H1 (cell line): ENCODE measurements around the gene LIF. TPM values are rescaled to one million over a fixed set of nuclear protein-coding genes. Genes with fewer than 3 reads are reported as not detected.

Source experiments
- CTCF ChIA-PET: fragments of 300-600 bp; sonication (Branson Sonifier 250); formaldehyde crosslinking; loops from one replicate; lab custom pipeline; 2021; ENCODE audit not compliant: partially characterized antibody; lab: Charles Lee
- POLR2A ChIA-PET: fragments of 300-600 bp; sonication (Branson Sonifier 250); formaldehyde crosslinking; loops from one replicate; lab custom pipeline; 2021; ENCODE audit warnings: inconsistent platforms; ENCODE audit not compliant: partially characterized antibody; lab: Charles Lee
- DNase-seq, 2 experiments: peaks; one replicate each; pipeline versions ENCODE4 v3.0.0 to v3.0.0-alpha.2; 2010 to 2022; ENCODE audit warnings: low spot score in 2 of 2, low read depth in 1 of 2, mixed read lengths in 1 of 2
- FAIRE-seq: peaks from 2 replicates; lab custom pipeline; 2011; peaks lifted over from hg19 to GRCh38; lab: Jason Lieb, UNC
- H2AFZ ChIP-seq: 2 replicates; pipeline ENCODE4 v1.8.1; 2012; ENCODE audit warnings: low read length, inconsistent platforms
- H2AK5ac ChIP-seq: 2 replicates; pipeline ENCODE4 v1.6.1; 2013; ENCODE audit warnings: low read depth, low read length
- H2BK120ac ChIP-seq: replicated peaks from 2 replicates; pipeline ENCODE3; 2013; ENCODE audit warnings: low read depth, low read length, inconsistent platforms
- H2BK12ac ChIP-seq: 2 replicates; pipeline ENCODE4 v1.6.1; 2013; ENCODE audit warnings: low read depth, low read length
- H2BK15ac ChIP-seq: 2 replicates; pipeline ENCODE4 v1.6.1; 2013; ENCODE audit warnings: low read length
- H2BK20ac ChIP-seq: 2 replicates; pipeline ENCODE4 v1.6.1; 2013; ENCODE audit warnings: low read length
- H2BK5ac ChIP-seq: 2 replicates; pipeline ENCODE4 v1.6.1; 2013; ENCODE audit warnings: low read depth, low read length
- H3K14ac ChIP-seq: 2 replicates; pipeline ENCODE4 v1.6.1; 2013; ENCODE audit warnings: inconsistent platforms; ENCODE audit not compliant: insufficient read length
- H3K18ac ChIP-seq: 2 replicates; pipeline ENCODE4 v1.6.1; 2013; ENCODE audit warnings: low read length; ENCODE audit errors: extremely low read depth
- H3K23ac ChIP-seq: 2 replicates; pipeline ENCODE4 v1.6.1; 2013; ENCODE audit warnings: inconsistent platforms; ENCODE audit not compliant: insufficient read length
- H3K23me2 ChIP-seq: 2 replicates; pipeline ENCODE4 v1.6.1; 2013; ENCODE audit warnings: low read depth, low read length
- H3K27ac ChIP-seq: 2 replicates; pipeline ENCODE4 v1.6.1; 2011; ENCODE audit warnings: low read depth, low read length, inconsistent platforms
- H3K27me3 ChIP-seq, 4 experiments: replicated peaks in 1 of 4; 1 replicate in 1 of 4; 2 replicates in 3 of 4; pipeline versions ENCODE4 v1.6.1 to v1.8.1; 2011 to 2013; ENCODE audit warnings: low read length in 3 of 4, mild to moderate bottlenecking in 3 of 4, inconsistent platforms in 2 of 4, mixed read lengths in 2 of 4, moderate library complexity in 1 of 4; ENCODE audit not compliant: control insufficient read depth in 3 of 4, insufficient read depth in 3 of 4; ENCODE audit errors: extremely low read depth in 1 of 4
- H3K36me3 ChIP-seq, 4 experiments: 2 replicates each; pipeline versions ENCODE4 v1.6.1 to v1.8.1; 2011 to 2013; ENCODE audit warnings: mild to moderate bottlenecking in 4 of 4, low read length in 3 of 4, moderate library complexity in 2 of 4, control low read depth in 1 of 4, inconsistent platforms in 1 of 4; ENCODE audit not compliant: insufficient read depth in 4 of 4, control insufficient read depth in 2 of 4
- H3K4ac ChIP-seq: replicated peaks from 2 replicates; pipeline ENCODE3; 2013; ENCODE audit warnings: low read length, low read depth, mixed read lengths, inconsistent platforms; ENCODE audit not compliant: insufficient read length
- H3K4me1 ChIP-seq, 4 experiments: replicated peaks in 1 of 4; 1 replicate in 1 of 4; 2 replicates in 3 of 4; pipeline versions ENCODE4 v1.6.1 to v1.8.1; 2011 to 2013; ENCODE audit warnings: low read length in 3 of 4, inconsistent platforms in 2 of 4, mixed read lengths in 1 of 4; ENCODE audit not compliant: insufficient read depth in 4 of 4, control insufficient read depth in 3 of 4
- H3K4me2 ChIP-seq, 2 experiments: 2 replicates each; pipeline versions ENCODE4 v1.6.1 to v1.8.1; 2011 to 2013; ENCODE audit warnings: low read depth in 2 of 2, low read length in 2 of 2, control low read depth in 1 of 2, inconsistent platforms in 1 of 2, mild to moderate bottlenecking in 1 of 2; ENCODE audit not compliant: insufficient read depth in 1 of 2
- H3K4me3 ChIP-seq, 4 experiments: fragments of 200-600, 300-600 bp in 1 of 4; sonication (generic), shearing (Covaris generic), sonication (Bioruptor Twin) in 1 of 4; 2 replicates each; pipeline versions ENCODE4 v1.5.1 to v1.8.1; 2011 to 2016; ENCODE audit warnings: low read length in 4 of 4, low read depth in 3 of 4, control low read depth in 2 of 4, inconsistent platforms in 2 of 4, mild to moderate bottlenecking in 2 of 4, mixed read lengths in 1 of 4, moderate library complexity in 1 of 4; ENCODE audit not compliant: insufficient read depth in 2 of 4; ENCODE audit errors: extremely low read depth in 1 of 4
- H3K56ac ChIP-seq: replicated peaks from 2 replicates; pipeline ENCODE3; 2013; ENCODE audit warnings: low read depth, mild to moderate bottlenecking, mixed read lengths, low read length, inconsistent platforms; ENCODE audit not compliant: insufficient read length
- H3K79me1 ChIP-seq: 2 replicates; pipeline ENCODE4 v1.6.1; 2013; ENCODE audit warnings: low read depth, low read length, control low read depth
- H3K79me2 ChIP-seq, 2 experiments: 2 replicates each; pipeline versions ENCODE4 v1.6.1 to v1.8.1; 2012 to 2013; ENCODE audit warnings: low read length in 2 of 2, mild to moderate bottlenecking in 2 of 2, inconsistent platforms in 1 of 2; ENCODE audit not compliant: insufficient read depth in 2 of 2, control insufficient read depth in 1 of 2
- H3K9ac ChIP-seq, 4 experiments: replicated peaks in 1 of 4; 1 replicate in 1 of 4; 2 replicates in 3 of 4; pipeline versions ENCODE4 v1.6.1 to v1.8.1; 2011 to 2013; ENCODE audit warnings: low read depth in 3 of 4, low read length in 3 of 4, control low read depth in 2 of 4, mild to moderate bottlenecking in 2 of 4, moderate library complexity in 2 of 4, inconsistent platforms in 1 of 4; ENCODE audit errors: extremely low read depth in 1 of 4
- H3K9me3 ChIP-seq, 2 experiments: 2 replicates each; pipeline versions ENCODE4 v1.6.1 to v1.8.1; 2012 to 2013; ENCODE audit warnings: mild to moderate bottlenecking in 2 of 2, moderate library complexity in 2 of 2, control low read depth in 1 of 2, inconsistent platforms in 1 of 2, low read depth in 1 of 2, low read length in 1 of 2, mixed read lengths in 1 of 2; ENCODE audit not compliant: insufficient read depth in 2 of 2
- H4K20me1 ChIP-seq, 2 experiments: replicated peaks in 1 of 2; 2 replicates each; pipeline versions ENCODE3 to v1.8.1; 2011 to 2013; ENCODE audit warnings: inconsistent platforms in 2 of 2, low read length in 2 of 2, mild to moderate bottlenecking in 1 of 2; ENCODE audit not compliant: insufficient read depth in 2 of 2, control insufficient read depth in 1 of 2
- H4K5ac ChIP-seq: 2 replicates; pipeline ENCODE4 v1.6.1; 2013; ENCODE audit warnings: low read length, low read depth, mixed read lengths, inconsistent platforms; ENCODE audit not compliant: insufficient read length
- H4K8ac ChIP-seq: 2 replicates; pipeline ENCODE4 v1.8.0; 2013; ENCODE audit warnings: mild to moderate bottlenecking, moderate library complexity, low read length, inconsistent platforms; ENCODE audit not compliant: insufficient read depth; ENCODE audit errors: extremely low read depth
- H4K91ac ChIP-seq: replicated peaks from 2 replicates; pipeline ENCODE3; 2013; ENCODE audit warnings: low read length, mixed read lengths, inconsistent platforms; ENCODE audit not compliant: insufficient read length
- SIN3A ChIP-seq, 2 experiments: IDR thresholded peaks in 1 of 2; conservative IDR thresholded peaks in 1 of 2; 2 replicates each; pipeline ENCODE4 v1.6.1; 2011 to 2012; ENCODE audit warnings: low read length in 2 of 2, improper control_type of control experiment in 1 of 2, low read depth in 1 of 2, mild to moderate bottlenecking in 1 of 2
- TEAD4 ChIP-seq: IDR thresholded peaks from 2 replicates; pipeline ENCODE4 v1.6.1; 2012; ENCODE audit warnings: low read depth, low read length, inconsistent platforms, mixed read lengths
- USF2 ChIP-seq: IDR thresholded peaks from 2 replicates; pipeline ENCODE4 v1.6.1; 2011; ENCODE audit warnings: low read length, improper control_type of control experiment
- WGBS, 2 experiments: shearing (Covaris generic) in 1 of 2; methylation state at CpG; one replicate each; pipeline versions ENCODE4 v1.1.6 to v1.1.7; 2013 to 2015; ENCODE audit warnings: low lambda C conversion rate in 2 of 2, mixed read lengths in 2 of 2, inconsistent platforms in 1 of 2, low coverage in 1 of 2, missing lambda C conversion rate in 1 of 2; ENCODE audit not compliant: insufficient replicate concordance in 2 of 2, insufficient coverage in 1 of 2, insufficient read length in 1 of 2; ENCODE audit errors: extremely low coverage in 1 of 2, missing lambda C conversion rate in 1 of 2; 5-methylcytosine and 5-hydroxymethylcytosine counted together
- polyA plus RNA-seq, 7 experiments: library from polyadenylated mRNA; depleted of rRNA in 3 of 7; stranded (reverse) in 5 of 7; unstranded in 2 of 7; fragments of >200 nt in 5 of 7; fragments of 200-250 nt in 2 of 7; gene quantifications; 1 replicate in 5 of 7; 2 replicates in 1 of 7; 4 replicates in 1 of 7; pipeline versions ENCODE4 v1.2.1 to v1.2.3, GENCODE V29; 2011 to 2013; ENCODE audit warnings: missing spikeins in 2 of 7, mixed read lengths in 2 of 7
- total RNA-seq: library from RNA; stranded (reverse); fragmentation: NEBNext Ultra II Directional; extraction: Animal tissue kit (Norgen Biotek cat#: 25700); gene quantifications from 2 replicates; pipeline ENCODE4 v1.2.1, GENCODE V29; 2021

LIF gene
- total and polyA plus RNA-seq, 2 of the 8 experiments (the other 6 are each of a cell fraction or from before 2014, with no cell fraction given), result 3.3 to 3.5 TPM

- peak overlapping the region in 1 of 4 experiments; percentile 0; a peak in 1 of 7 replicates for H3K9ac ChIP-seq
- H2BK12ac ChIP-seq, result peak overlapping the region; percentile 96
- peak overlapping the region; percentile 40; a peak in 3 of 4 replicates for H3K4me2 ChIP-seq
- H2BK15ac ChIP-seq, result no peak overlapping the region
- DNase-seq (no peak), FAIRE-seq (no peak)
- H3K79me2 ChIP-seq, result no peaks in the 10 kb centered on the region
- no peak overlapping the region for H3K23ac ChIP-seq
- H4K5ac ChIP-seq, result no peak overlapping the region
- peaks cover 6 to 20% (median 11%) of the 10 kb centered on the region in 4 experiments; a peak in 6 of 7 replicates for H3K4me1 ChIP-seq
- H2BK5ac ChIP-seq, result peak overlapping the region; percentile 71
- no peaks in the 10 kb centered on the region for H3K9me3 ChIP-seq
- CTCF ChIA-PET, result interaction anchor here (1.0 to 1.3 kb wide), 3 partner anchors 11 to 66 kb away, joined by 3 to 4 read pairs (median 4); no protein-coding TSS in a partner anchor
- peak overlapping the region; percentile 45; the same call in 1 of the 2 replicates for H3K27ac ChIP-seq
- H3K4me3 ChIP-seq, result no peak overlapping the region; a peak in 1 of 8 replicates
- POLR2A ChIA-PET, result interaction anchor here (0.8 to 2.2 kb wide), 10 partner anchors 10 to 119 kb away, joined by 3 to 12 read pairs (median 4); no protein-coding TSS in a partner anchor
- no peak overlapping the region for H3K14ac ChIP-seq
- peak overlapping the region; percentile 38 for H4K91ac ChIP-seq
- no peaks in the 10 kb centered on the region; a peak in 1 of 7 replicates for H3K27me3 ChIP-seq
- H3K18ac ChIP-seq, result peak overlapping the region; percentile 49; the same call in 1 of the 2 replicates
- H3K79me1 ChIP-seq, result no peaks in the 10 kb centered on the region
- peak overlapping the region; percentile 53 for H2AFZ ChIP-seq
- no peaks in the 10 kb centered on the region for H3K36me3 ChIP-seq
- no peak overlapping the region for H3K4ac ChIP-seq
- 0 out of 2 replicates have a peak overlapping the region, but pooled peaks have one; percentile 27 for H2BK20ac ChIP-seq
- no peak overlapping the region for H4K8ac ChIP-seq
- H2BK120ac ChIP-seq, result no peak overlapping the region
- H3K23me2 ChIP-seq, result no peaks in the 10 kb centered on the region
- peak overlapping the region; percentile 30; the same call in 1 of the 2 replicates for H2AK5ac ChIP-seq
- no peaks in the 10 kb centered on the region for H4K20me1 ChIP-seq
- 80% methylated on average over 5 of the region's 5 CpGs; no CpG with 5 or more reads in 1 of the 2 experiments for WGBS, 2 experiments
- H3K56ac ChIP-seq, result no peak overlapping the region
- no peak for TF ChIP-seq USF2
- no peak for TF ChIP-seq SIN3A (conservative IDR thresholded peaks at IDR 0.05 in 1 of 2, IDR thresholded peaks at IDR 0.05 in 1 of 2; ENCODE audit: low read depth in 1 of 2, low read length in 2 of 2)
- TF ChIP-seq TEAD4, result no peak
Measured at GRCh38 chr22:30195245-30196140, 51.1 kb downstream of the LIF start.
